GM12878 (cell line): ENCODE measurements around the gene UBAC2. TPM values are rescaled to one million over a fixed set of nuclear protein-coding genes. Genes with fewer than 3 reads are reported as not detected.

Experiments
- ATAC-seq: fragments of 200-7000 bp; cut with Tn5 transposase; 3 replicates; pipeline ENCODE4 v1.9.1; 2020; ENCODE audit warnings: mild to moderate bottlenecking, moderate library complexity
- BruUV-seq: library from RNA; stranded (reverse); fragments of 400-500 nt; replicated peaks from 2 replicates; lab custom pipeline; 2021; lab: Mats Ljungman, UMichigan
- CTCF ChIA-PET: fragments of 300-600 bp; sonication (Branson Sonifier 250); formaldehyde crosslinking; extraction: SDS; loops from one replicate; lab custom pipeline; 2021; ENCODE audit warnings: inconsistent platforms; lab: Yijun Ruan, JAX
- POLR2A ChIA-PET: fragments of 350-600 bp; formaldehyde crosslinking; extraction: SDS; loops from one replicate; lab custom pipeline; 2021; ENCODE audit warnings: inconsistent platforms; lab: Charles Lee
- RAD21 ChIA-PET: fragments of 300-600 bp; sonication (Branson Sonifier 250); formaldehyde crosslinking; loops from one replicate; lab custom pipeline; 2023; ENCODE audit warnings: antibody characterized with exemption; ENCODE audit not compliant: unreplicated experiment; lab: Charles Lee
- SMC1A ChIA-PET: fragments of 300-600 bp; sonication (Branson Sonifier 250); formaldehyde crosslinking; loops from one replicate; lab custom pipeline; 2023; ENCODE audit not compliant: unreplicated experiment, uncharacterized antibody; lab: Charles Lee
- DNase-seq: peaks from one replicate; pipeline ENCODE4 v3.0.0-alpha.2; 2011; ENCODE audit warnings: low read depth, low spot score
- FAIRE-seq: peaks from 3 replicates; lab custom pipeline; 2011; peaks lifted over from hg19 to GRCh38; lab: Jason Lieb, UNC
- H2AFZ ChIP-seq: 2 replicates; pipeline ENCODE4 v1.6.0; 2011; ENCODE audit warnings: low read depth, low read length, control low read depth; ENCODE audit not compliant: control insufficient read depth
- H3K27ac ChIP-seq: 2 replicates; pipeline ENCODE4 v1.5.1; 2011; ENCODE audit warnings: control low read depth; ENCODE audit not compliant: control insufficient read depth, insufficient read depth
- H3K27me3 ChIP-seq, 2 experiments: replicated peaks in 1 of 2; 2 replicates each; pipeline versions ENCODE4 v1.6.0 to v1.6.1; 2011; ENCODE audit warnings: low read length in 1 of 2; ENCODE audit not compliant: control insufficient read depth in 2 of 2, insufficient read depth in 2 of 2
- H3K36me3 ChIP-seq, 2 experiments: 2 replicates each; pipeline ENCODE4 v1.5.1; 2011; ENCODE audit warnings: low read length in 1 of 2; ENCODE audit not compliant: control insufficient read depth in 2 of 2, insufficient read depth in 2 of 2
- H3K4me1 ChIP-seq: 2 replicates; pipeline ENCODE4 v1.6.1; 2011; ENCODE audit warnings: mild to moderate bottlenecking, low read length, moderate library complexity, mixed read lengths; ENCODE audit not compliant: control insufficient read depth, insufficient read depth
- H3K4me2 ChIP-seq: 2 replicates; pipeline ENCODE4 v1.6.0; 2011; ENCODE audit warnings: control low read depth; ENCODE audit not compliant: control insufficient read depth, insufficient read depth
- H3K4me3 ChIP-seq: fragments of 200-600 bp; sonication (generic); 2 replicates; pipeline ENCODE4 v1.5.1; 2016
- H3K79me2 ChIP-seq: 2 replicates; pipeline ENCODE4 v1.6.0; 2011; ENCODE audit warnings: low read length; ENCODE audit not compliant: control insufficient read depth, insufficient read depth
- H3K9ac ChIP-seq: 2 replicates; pipeline ENCODE4 v1.8.0; 2011; ENCODE audit warnings: low read length, control low read depth, mixed read lengths; ENCODE audit not compliant: control insufficient read depth, insufficient read depth
- H3K9me3 ChIP-seq: replicated peaks from 3 replicates; pipeline ENCODE4 v1.5.1; 2011; ENCODE audit warnings: mild to moderate bottlenecking, low read length; ENCODE audit not compliant: control insufficient read depth, insufficient read depth
- H4K20me1 ChIP-seq: 2 replicates; pipeline ENCODE4 v1.6.0; 2011; ENCODE audit not compliant: control insufficient read depth, insufficient read depth
- BCL11A ChIP-seq: IDR thresholded peaks from 2 replicates; pipeline ENCODE4 v1.6.1; 2011; ENCODE audit warnings: low read depth, low read length
- CBFB ChIP-seq: IDR thresholded peaks from 2 replicates; pipeline ENCODE4 v1.6.1; 2016; ENCODE audit warnings: antibody characterized with exemption, low read depth
- CBX5 ChIP-seq: sonication (generic); IDR thresholded peaks from 2 replicates; pipeline ENCODE4 v1.6.1; 2016; ENCODE audit warnings: low read depth, moderate library complexity, mild to moderate bottlenecking, inconsistent platforms
- CHD4 ChIP-seq: fragments of 200-600 bp; sonication (generic); IDR thresholded peaks from 2 replicates; pipeline ENCODE4 v1.6.1; 2016; ENCODE audit warnings: mild to moderate bottlenecking
- E2F4 ChIP-seq: IDR thresholded peaks from 2 replicates; pipeline ENCODE4 v1.6.1; 2012; ENCODE audit warnings: low read depth, low read length, improper control_type of control experiment
- MAX ChIP-seq: IDR thresholded peaks from 2 replicates; pipeline ENCODE4 v1.6.1; 2012; ENCODE audit warnings: low read depth, low read length, improper control_type of control experiment
- NBN ChIP-seq: fragments of 450-650 bp; IDR thresholded peaks from 2 replicates; pipeline ENCODE4 v1.6.1; 2016
- NR2C1 ChIP-seq: fragments of 450-650 bp; IDR thresholded peaks from 2 replicates; pipeline ENCODE4 v1.6.1; 2017; ENCODE audit warnings: antibody characterized with exemption, mild to moderate bottlenecking, moderate library complexity
- NRF1 ChIP-seq: conservative IDR thresholded peaks from 2 replicates; pipeline ENCODE4 v1.6.1; 2011; ENCODE audit warnings: mild to moderate bottlenecking, low read depth, low read length, improper control_type of control experiment
- POLR2AphosphoS2 ChIP-seq: IDR thresholded peaks from 2 replicates; pipeline ENCODE4 v1.6.1; 2011; ENCODE audit warnings: low read depth, mild to moderate bottlenecking, low read length, improper control_type of control experiment, moderate library complexity
- POU2F2 ChIP-seq: IDR thresholded peaks from 3 replicates; pipeline ENCODE4 v1.6.1; 2011; ENCODE audit warnings: low read depth, mild to moderate bottlenecking, low read length, borderline replicate concordance
- REST ChIP-seq: IDR thresholded peaks from 2 replicates; pipeline ENCODE4 v1.6.1; 2012; ENCODE audit warnings: mild to moderate bottlenecking, low read depth, low read length
- TBL1XR1 ChIP-seq: IDR thresholded peaks from 2 replicates; pipeline ENCODE4 v1.6.1; 2012; ENCODE audit warnings: low read depth, low read length, improper control_type of control experiment
- WRNIP1 ChIP-seq: IDR thresholded peaks from 2 replicates; pipeline ENCODE4 v1.6.1; 2011; ENCODE audit warnings: low read depth, low read length, improper control_type of control experiment, borderline replicate concordance
- ZBTB33 ChIP-seq: fragments of 450-650 bp; IDR thresholded peaks from 2 replicates; pipeline ENCODE4 v1.6.1; 2017; ENCODE audit warnings: mild to moderate bottlenecking
- ZZZ3 ChIP-seq: IDR thresholded peaks from 2 replicates; pipeline ENCODE4 v1.6.1; 2011; ENCODE audit warnings: low read depth; ENCODE audit not compliant: control insufficient read depth, insufficient read length
- WGBS: methylation state at CpG from one replicate; pipeline ENCODE4 v1.1.6; 2016; ENCODE audit warnings: low lambda C conversion rate; ENCODE audit not compliant: insufficient replicate concordance, insufficient coverage; ENCODE audit errors: missing lambda C conversion rate; 5-methylcytosine and 5-hydroxymethylcytosine counted together
- in situ Hi-C: fragments of 300-500 bp; cut with MboI; formaldehyde crosslinking; loops from 9 replicates; pipeline ENCODE4 v1.14.3; 2018; ENCODE audit warnings: mixed read lengths
- intact Hi-C: fragments of 100-400 bp; cut with micrococcal nuclease; formaldehyde crosslinking; loops from one replicate; pipeline ENCODE4 v1.14.2; 2022; ENCODE audit not compliant: unreplicated experiment
- polyA plus RNA-seq, 11 experiments: library from polyadenylated mRNA; depleted of rRNA in 4 of 11; unstranded in 6 of 11; stranded (reverse) in 5 of 11; fragments of >200 nt; fragmentation: Nextera tagmentation in 4 of 11; fragmentation: Illumina TruSeq in 1 of 11; extraction: Ambion mirVana in 4 of 11; extraction: Trizol in 1 of 11; gene quantifications; 1 replicate in 1 of 11; 2 replicates in 10 of 11; pipeline versions ENCODE4 v1.2.1 to v1.2.3, GENCODE V29; 2011 to 2016; ENCODE audit warnings: inconsistent platforms in 2 of 11, missing spikeins in 2 of 11, low read depth in 1 of 11
- total RNA-seq, 4 experiments: library from RNA; depleted of rRNA in 3 of 4; stranded (reverse); fragments of >200 nt in 3 of 4; fragmentation: Illumina TruSeq in 1 of 4; extraction: Trizol in 1 of 4; gene quantifications; 2 replicates each; pipeline versions ENCODE4 v1.2.1 to v1.2.3, GENCODE V29; 2013 to 2021

The UBAC2 gene
- total and polyA plus RNA-seq, 10 of the 15 experiments (the other 5 are each of a cell fraction or from before 2014, with no cell fraction given): 3.0 to 54.6 (median 17.4) TPM

- ChIA-PET CTCF (interaction anchor here (0.7 to 1.6 kb wide), 2 partner anchors 18 to 61 kb away, joined by 3 read pairs; no protein-coding TSS in a partner anchor), POLR2A (interaction anchor here (1.0 kb wide), 1 partner anchor 52 kb away, joined by 3 read pairs; no protein-coding TSS in a partner anchor), RAD21 (interaction anchor here (0.6 to 1.9 kb wide), 4 partner anchors 18 to 93 kb away, joined by 3 to 6 read pairs (median 3); no protein-coding TSS in a partner anchor), SMC1A (interaction anchor here (1.0 to 2.1 kb wide), 7 partner anchors 15 to 85 kb away, joined by 3 to 8 read pairs (median 4); no protein-coding TSS in a partner anchor)
- H3K9me3 ChIP-seq: no peaks in the 10 kb centered on the region
- H3K4me2 ChIP-seq: peak overlapping the region; percentile 61; the same call in 1 of the 2 replicates
- peak overlapping the region; percentile 85 for H3K27ac ChIP-seq
- intact Hi-C loops: no loop called here
- H3K36me3 ChIP-seq: no peaks in the 10 kb centered on the region
- H4K20me1 ChIP-seq: no peaks in the 10 kb centered on the region
- WGBS: 79% methylated on average over 7 of the region's 7 CpGs
- ATAC-seq (no peak), DNase-seq (no peak), FAIRE-seq (no peak)
- H3K79me2 ChIP-seq: peaks cover 31% of the 10 kb centered on the region
- in situ Hi-C loops: no loop called here
- H3K27me3 ChIP-seq: no peaks in the 10 kb centered on the region
- peaks cover 57% of the 10 kb centered on the region for H3K4me1 ChIP-seq
- H3K4me3 ChIP-seq: no peak overlapping the region
- H2AFZ ChIP-seq: no peak overlapping the region
- BruUV-seq: no TSS peak
- H3K9ac ChIP-seq: peak overlapping the region; percentile 14; the same call in 1 of the 2 replicates
- TF ChIP-seq CHD4 (no peak), NBN (no peak), REST (no peak), CBX5 (no peak), BCL11A (no peak), E2F4 (no peak), NR2C1 (no peak), CBFB (no peak), WRNIP1 (no peak), ZBTB33 (no peak), POLR2AphosphoS2 (no peak), NRF1 (no peak), POU2F2 (no peak), ZZZ3 (no peak), MAX (no peak), TBL1XR1 (no peak)
Measured at GRCh38 chr13:99363391-99363790, 162.7 kb downstream of the UBAC2 start.
